Posterior vena cava (tissue), 2 donors: ENCODE results near the gene CTNND2. TPM values are rescaled to one million over a fixed set of nuclear protein-coding genes. Genes with fewer than 3 reads are reported as not detected.

ENCODE experiments used
- DNase-seq: peaks from one replicate; pipeline ENCODE4 v3.0.0-alpha.2; 2020; ENCODE audit warnings: low spot score
- intact Hi-C, 2 donors: fragments of 100-400 bp; cut with DNase I; formaldehyde crosslinking; loops; one replicate each; pipeline versions ENCODE4 v1.14.1 to v1.14.2; 2022 to 2023
- total RNA-seq, 2 donors: library from RNA; stranded (reverse); fragmentation: NEBNext Ultra II Directional; extraction: Animal tissue kit (Norgen Biotek cat#: 25700); gene quantifications; one replicate each; pipeline ENCODE4 v1.2.1, GENCODE V29; 2021
- donor health status: DM: yes; HTN: yes; CAD: no.
- donor health status: DM: yes; HTN: yes; CAD: no.

Gene CTNND2
- total RNA-seq, 2 donors from 2014 or later, result 0.46 to 1.6 TPM

GRCh38 chr5:11384441-11385250, 519.6 kb downstream of the CTNND2 start:
- DNase-seq, result no peak
- intact Hi-C loops, result no loop called here

GRCh38 chr5:11383506-11384095, 520.6 kb downstream of the CTNND2 start:
- DNase-seq, result no peak
- intact Hi-C loops, result no loop called here

GRCh38 chr5:11378461-11378860, 525.8 kb downstream of the CTNND2 start:
- intact Hi-C loops, result no loop called here
- no peak for DNase-seq

GRCh38 chr5:11377896-11378295, 526.4 kb downstream of the CTNND2 start:
- intact Hi-C loops, result no loop called here
- no peak for DNase-seq

GRCh38 chr5:11372191-11372590, 532.1 kb downstream of the CTNND2 start:
- intact Hi-C loops, result no loop called here
- DNase-seq, result no peak

- intact Hi-C loops, result no loop called here
- no peak for DNase-seq
These were observed 533.2 kb downstream of the CTNND2 start for GRCh38 chr5:11371021-11371420.

GRCh38 chr5:11364531-11364930, 539.7 kb downstream of the CTNND2 start:
- no peak for DNase-seq
- intact Hi-C loops, result no loop called here

GRCh38 chr5:11363631-11364178, 540.5 kb downstream of the CTNND2 start:
- intact Hi-C loops, result loop anchor here in 1 of 2 donors (2.0 kb wide), 1 partner anchor 17 kb away; no protein-coding TSS in a partner anchor
- DNase-seq, result no peak

- DNase-seq, result no peak
- intact Hi-C loops, result loop anchor here in 1 of 2 donors (2.0 kb wide), 1 partner anchor 15 kb away; no protein-coding TSS in a partner anchor
These were observed 542.5 kb downstream of the CTNND2 start for GRCh38 chr5:11361768-11362167.

- intact Hi-C loops, result no loop called here
- no peak for DNase-seq
These were observed 546.3 kb downstream of the CTNND2 start for GRCh38 chr5:11357928-11358327.

GRCh38 chr5:11355491-11355890, 548.8 kb downstream of the CTNND2 start:
- intact Hi-C loops, result no loop called here
- DNase-seq, result no peak

GRCh38 chr5:11346336-11346735, 557.9 kb downstream of the CTNND2 start:
- intact Hi-C loops, result loop anchor here in 1 of 2 donors (2.0 kb wide), 1 partner anchor 16 kb away; no protein-coding TSS in a partner anchor
- DNase-seq, result no peak

GRCh38 chr5:11335881-11336760, 568.1 kb downstream of the CTNND2 start:
- intact Hi-C loops, result no loop called here
- no peak for DNase-seq

- intact Hi-C loops, result no loop called here
These were observed 569.8 kb downstream of the CTNND2 start for GRCh38 chr5:11334404-11334803.

GRCh38 chr5:11329679-11330078, 574.6 kb downstream of the CTNND2 start:
- intact Hi-C loops, result no loop called here

More at GRCh38 chr5:11334404-11334803, 569.8 kb downstream of the CTNND2 start:
- DNase-seq, result no peak

GRCh38 chr5:11324521-11325289, 579.5 kb downstream of the CTNND2 start:
- DNase-seq, result no peak
- intact Hi-C loops, result no loop called here

More at GRCh38 chr5:11329679-11330078, 574.6 kb downstream of the CTNND2 start:
- DNase-seq, result no peak

GRCh38 chr5:11323761-11324160, 580.5 kb downstream of the CTNND2 start:
- intact Hi-C loops, result no loop called here

GRCh38 chr5:11322133-11322532, 582.1 kb downstream of the CTNND2 start:
- intact Hi-C loops, result no loop called here
- no peak for DNase-seq

More at GRCh38 chr5:11323761-11324160, 580.5 kb downstream of the CTNND2 start:
- no peak for DNase-seq
